CD4-positive, alpha-beta T cell treated with Interleukin-17A for 4 hours (primary cell): ENCODE data around the gene SURF1.

ENCODE experiments used
- DNase-seq: peaks from one replicate; pipeline ENCODE4 v3.0.0-alpha.2; 2020; ENCODE audit warnings: mixed read lengths

Gene SURF1

GRCh38 chr9:133315997-133316396, 40.3 kb downstream of the SURF1 start:
- DNase-seq: no peak

GRCh38 chr9:133309608-133310007, 46.7 kb downstream of the SURF1 start:
- no peak for DNase-seq

- DNase-seq: no peak
Observed at GRCh38 chr9:133307301-133307700, 49.0 kb downstream of the SURF1 start.

- DNase-seq: no peak
Observed at GRCh38 chr9:133306242-133307204, 49.8 kb downstream of the SURF1 start.

GRCh38 chr9:133305731-133306130, 50.6 kb downstream of the SURF1 start:
- DNase-seq: no peak

GRCh38 chr9:133304477-133305377, 51.6 kb downstream of the SURF1 start:
- DNase-seq: no peak

GRCh38 chr9:133304158-133304470, 52.2 kb downstream of the SURF1 start:
- no peak for DNase-seq

GRCh38 chr9:133303266-133304157, 52.8 kb downstream of the SURF1 start:
- DNase-seq: no peak
